AG09319 (cell line): ENCODE measurements around the gene P3H1.
"Not testable (repeated sequence)": the region's sequence is repeated elsewhere in the genome, so short reads cannot be mapped to it uniquely, and the experiment has no call there.

ENCODE experiments used
- DNase-seq: peaks from one replicate; pipeline ENCODE4 v3.0.0-alpha.2; 2010; ENCODE audit warnings: low read depth; ENCODE audit errors: extremely low read depth
- CTCF ChIP-seq: IDR thresholded peaks from 2 replicates; pipeline ENCODE4 v1.5.1; 2011; ENCODE audit warnings: low read depth, mild to moderate bottlenecking, inconsistent platforms, low read length, moderate library complexity

The P3H1 gene

DNA sequence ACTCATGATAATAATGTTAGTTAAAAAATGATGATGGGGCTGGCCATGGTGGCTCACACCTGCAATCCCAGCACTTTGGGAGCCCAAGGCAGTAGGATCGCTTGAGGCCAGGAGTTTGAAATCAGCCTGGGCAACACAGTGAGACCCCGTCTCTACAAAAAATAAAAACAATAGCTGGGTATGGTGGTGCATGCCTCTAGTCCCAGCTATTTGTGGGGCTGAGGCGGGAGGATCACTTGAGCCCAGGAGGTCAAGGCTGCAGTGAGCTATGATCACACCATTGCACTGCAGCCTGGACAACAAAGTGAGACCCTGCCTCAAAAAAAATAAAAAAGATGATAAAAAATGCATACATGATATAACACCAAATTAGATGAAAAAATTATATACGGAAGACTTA, 5.3 kb downstream of the P3H1 start:
- DNase-seq, result no peak

DNA sequence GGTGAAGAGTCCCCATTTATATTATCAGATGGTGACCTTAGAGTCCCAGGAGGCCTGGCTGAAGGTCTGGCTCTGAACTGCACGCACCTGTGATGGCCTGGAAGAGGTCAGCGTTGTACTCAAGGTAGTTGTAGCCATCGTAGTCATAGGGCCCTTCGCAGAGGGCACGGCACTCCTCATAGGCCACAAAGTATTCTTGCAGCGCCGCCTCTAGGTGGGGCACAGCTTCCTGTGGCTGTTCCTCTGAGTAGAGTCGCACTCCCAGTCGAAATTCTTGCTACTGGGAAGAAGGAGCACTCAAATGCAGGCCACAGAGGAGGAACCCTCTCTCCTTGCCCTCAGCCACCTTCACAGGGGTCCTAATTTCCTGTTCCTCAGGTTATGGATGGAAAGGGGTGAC, 7.7 kb downstream of the P3H1 start:
- DNase-seq, result no peak

More for the DNA sequence above, 5.3 kb downstream of the P3H1 start:
- no peak for TF ChIP-seq CTCF

DNA sequence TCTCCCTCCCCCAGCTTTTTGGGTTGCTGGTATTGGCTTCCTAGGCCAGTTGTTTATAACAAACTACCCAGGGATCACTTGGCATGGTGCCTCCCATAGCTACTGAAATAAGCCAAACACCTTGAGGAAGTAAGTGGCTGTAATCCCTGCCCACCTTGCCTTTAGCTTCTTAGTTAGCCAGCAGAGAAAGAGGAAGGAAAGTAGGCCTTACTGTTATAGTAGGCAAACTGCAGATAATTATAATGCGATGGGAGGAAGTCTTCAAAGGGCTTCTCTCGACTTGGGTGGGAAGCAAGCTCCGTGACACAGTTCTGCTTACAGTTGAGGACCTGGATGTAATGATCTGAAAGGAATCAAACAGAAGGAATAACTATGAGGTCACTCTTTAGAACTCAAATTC, 8.2 kb downstream of the P3H1 start:
- TF ChIP-seq CTCF, result no peak

More for the DNA sequence above, 7.7 kb downstream of the P3H1 start:
- no peak for TF ChIP-seq CTCF

DNA sequence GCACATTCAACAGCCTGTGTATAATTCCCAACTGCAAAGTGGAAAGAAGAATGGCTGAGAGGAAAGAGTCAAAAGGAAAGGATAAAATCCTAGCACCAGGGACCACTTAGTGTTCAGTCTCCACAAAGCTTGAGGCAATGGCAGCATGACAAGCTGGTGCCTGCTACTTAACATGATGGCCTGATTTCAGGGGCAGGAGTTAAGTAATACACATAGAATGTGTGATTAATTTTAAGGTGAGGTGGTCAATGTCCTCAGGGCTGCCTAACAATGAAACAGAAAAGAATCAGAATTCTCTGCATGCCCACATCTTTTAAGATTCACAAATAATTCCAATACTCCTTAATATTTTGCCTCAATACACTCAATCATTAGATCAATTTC, 8.9 kb downstream of the P3H1 start:
- no peak for DNase-seq
- no peak for TF ChIP-seq CTCF

More for the DNA sequence above, 8.2 kb downstream of the P3H1 start:
- DNase-seq, result no peak

GRCh38 chr1:42756956-42757891, 9.6 kb downstream of the P3H1 start:
- DNase-seq, result no peak
- TF ChIP-seq CTCF, result peak; percentile 70

GRCh38 chr1:42753070-42753469, 13.8 kb downstream of the P3H1 start:
- TF ChIP-seq CTCF, result no peak
- DNase-seq, result no peak

DNA sequence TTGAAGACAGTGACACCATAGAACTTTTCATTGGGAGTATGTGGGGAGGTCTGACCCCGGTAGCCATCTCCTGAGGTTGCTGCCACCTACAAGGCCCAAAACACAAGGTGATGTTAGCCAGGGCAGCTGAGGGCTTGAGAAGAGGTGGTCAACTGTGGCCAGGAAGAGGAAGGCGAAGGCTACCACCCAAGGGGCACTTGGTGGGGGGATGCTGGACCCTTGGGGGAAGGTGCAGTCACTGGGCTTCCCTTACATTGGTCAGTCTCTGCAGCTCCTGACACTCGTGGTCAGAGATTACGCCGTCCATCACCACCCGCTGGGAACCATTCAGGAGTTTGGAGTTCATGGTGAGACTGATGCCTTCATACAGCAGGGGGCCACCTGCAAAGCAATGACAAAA, 14.5 kb downstream of the P3H1 start:
- no peak for DNase-seq
- TF ChIP-seq CTCF, result no peak

DNA sequence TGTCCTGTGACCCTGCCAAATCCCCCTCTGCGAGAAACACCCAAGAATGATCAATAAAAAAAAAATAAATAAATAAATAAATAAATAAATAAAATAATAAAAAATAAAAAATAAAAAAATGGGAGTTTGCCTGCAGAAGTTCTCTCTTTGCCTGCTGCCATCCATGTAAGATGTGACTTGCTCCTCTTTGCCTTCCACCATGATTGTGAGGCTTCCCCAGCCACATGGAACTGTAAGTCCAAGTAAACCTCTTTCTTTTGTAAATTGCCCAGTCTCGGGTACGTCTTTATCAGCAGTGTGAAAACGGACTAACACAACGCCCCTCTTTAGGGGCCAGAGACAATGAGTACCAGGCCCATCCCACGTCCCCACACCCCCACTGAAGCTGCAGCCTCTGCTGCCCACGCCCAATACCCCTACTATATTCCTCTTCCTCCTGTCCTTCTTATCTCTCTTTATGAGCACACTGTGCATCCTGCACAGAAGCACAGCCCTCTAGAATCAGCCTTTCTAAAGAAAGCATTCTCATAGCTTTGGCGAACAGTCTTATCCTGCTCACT, 15.2 kb downstream of the P3H1 start:
- DNase-seq, result not testable (repeated sequence)
